Neural cell (in vitro differentiated cells): ENCODE data around the gene CPXM2.

Source experiments
- EP300 ChIP-seq: fragments of 450-650 bp; conservative IDR thresholded peaks from 2 replicates; pipeline ENCODE4 v1.6.1; 2014; ENCODE audit warnings: antibody characterized with exemption, mild to moderate bottlenecking, moderate library complexity; ENCODE audit not compliant: poor library complexity, severe bottlenecking
- EZH2 ChIP-seq: fragments of 200-600, 300-800 bp; shearing (Covaris generic), sonication (generic); IDR thresholded peaks from 2 replicates; pipeline ENCODE4 v1.6.1; 2014; ENCODE audit warnings: antibody characterized with exemption, low read length, borderline replicate concordance, mild to moderate bottlenecking; ENCODE audit not compliant: insufficient read depth, poor library complexity, severe bottlenecking
- MXI1 ChIP-seq: fragments of 450-650 bp; conservative IDR thresholded peaks from 2 replicates; pipeline ENCODE4 v1.6.1; 2014; ENCODE audit warnings: antibody characterized with exemption, mild to moderate bottlenecking; ENCODE audit not compliant: poor library complexity, severe bottlenecking
- POLR2AphosphoS5 ChIP-seq: IDR thresholded peaks from 2 replicates; pipeline ENCODE4 v1.6.1; 2012
- RAD21 ChIP-seq: fragments of 450-650 bp; conservative IDR thresholded peaks from 2 replicates; pipeline ENCODE4 v1.6.1; 2014; ENCODE audit warnings: antibody characterized with exemption, mild to moderate bottlenecking, moderate library complexity
- SMC3 ChIP-seq: fragments of 450-650 bp; conservative IDR thresholded peaks from 2 replicates; pipeline ENCODE4 v1.6.1; 2014; ENCODE audit warnings: antibody characterized with exemption, mild to moderate bottlenecking, moderate library complexity; ENCODE audit not compliant: poor library complexity
- TAF1 ChIP-seq: IDR thresholded peaks from 2 replicates; pipeline ENCODE4 v1.6.1; 2012; ENCODE audit warnings: low read depth
- TF ChIP-seq, protein P1 (sequence below): fragments of 450-650 bp; IDR thresholded peaks from 2 replicates; pipeline ENCODE4 v1.5.1; 2014; ENCODE audit warnings: antibody characterized with exemption, mild to moderate bottlenecking, moderate library complexity; ENCODE audit not compliant: poor library complexity, severe bottlenecking
- TF ChIP-seq, protein P2 (sequence below): IDR thresholded peaks from 2 replicates; pipeline ENCODE4 v1.6.1; 2012; ENCODE audit warnings: borderline replicate concordance

DNA sequence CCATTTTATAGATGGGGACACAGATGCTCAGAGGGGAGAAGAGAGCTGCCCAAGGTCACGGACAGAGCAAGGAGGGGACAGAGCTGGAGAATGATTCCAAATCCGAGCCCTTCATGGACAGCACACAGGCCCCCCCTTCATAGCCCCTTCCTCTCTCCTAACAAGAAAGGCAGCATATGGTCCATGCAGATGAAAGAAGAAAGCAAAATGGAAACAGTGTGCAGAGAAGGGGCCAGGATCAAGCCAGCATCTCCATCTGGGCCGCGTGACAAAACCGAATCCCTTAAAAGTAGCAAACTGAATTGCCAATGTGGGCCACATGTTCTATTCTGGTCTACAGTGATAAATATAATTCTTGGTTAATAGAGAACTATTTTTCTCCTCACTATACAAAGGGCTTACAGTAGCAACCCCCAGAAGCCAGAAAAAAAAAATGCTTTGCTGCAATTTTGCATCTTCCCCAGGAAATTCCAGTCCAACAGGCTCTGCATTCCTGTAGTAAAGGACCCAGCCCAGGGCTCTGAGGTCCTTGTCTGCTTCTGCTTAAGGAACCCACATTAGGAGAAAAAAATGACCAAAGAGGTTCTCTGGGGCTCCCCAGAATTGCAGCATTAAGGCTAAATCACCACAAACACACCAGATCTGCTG, 7.8 kb downstream of the CPXM2 start:
- TF ChIP-seq TAF1 (no peak), EP300 (no peak), POLR2AphosphoS5 (no peak), EZH2 (no peak), MXI1 (no peak), SMC3 (no peak), RAD21 (no peak)
- TF ChIP-seq, protein P1, sequence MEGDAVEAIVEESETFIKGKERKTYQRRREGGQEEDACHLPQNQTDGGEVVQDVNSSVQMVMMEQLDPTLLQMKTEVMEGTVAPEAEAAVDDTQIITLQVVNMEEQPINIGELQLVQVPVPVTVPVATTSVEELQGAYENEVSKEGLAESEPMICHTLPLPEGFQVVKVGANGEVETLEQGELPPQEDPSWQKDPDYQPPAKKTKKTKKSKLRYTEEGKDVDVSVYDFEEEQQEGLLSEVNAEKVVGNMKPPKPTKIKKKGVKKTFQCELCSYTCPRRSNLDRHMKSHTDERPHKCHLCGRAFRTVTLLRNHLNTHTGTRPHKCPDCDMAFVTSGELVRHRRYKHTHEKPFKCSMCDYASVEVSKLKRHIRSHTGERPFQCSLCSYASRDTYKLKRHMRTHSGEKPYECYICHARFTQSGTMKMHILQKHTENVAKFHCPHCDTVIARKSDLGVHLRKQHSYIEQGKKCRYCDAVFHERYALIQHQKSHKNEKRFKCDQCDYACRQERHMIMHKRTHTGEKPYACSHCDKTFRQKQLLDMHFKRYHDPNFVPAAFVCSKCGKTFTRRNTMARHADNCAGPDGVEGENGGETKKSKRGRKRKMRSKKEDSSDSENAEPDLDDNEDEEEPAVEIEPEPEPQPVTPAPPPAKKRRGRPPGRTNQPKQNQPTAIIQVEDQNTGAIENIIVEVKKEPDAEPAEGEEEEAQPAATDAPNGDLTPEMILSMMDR: no peak
- TF ChIP-seq, protein P2, sequence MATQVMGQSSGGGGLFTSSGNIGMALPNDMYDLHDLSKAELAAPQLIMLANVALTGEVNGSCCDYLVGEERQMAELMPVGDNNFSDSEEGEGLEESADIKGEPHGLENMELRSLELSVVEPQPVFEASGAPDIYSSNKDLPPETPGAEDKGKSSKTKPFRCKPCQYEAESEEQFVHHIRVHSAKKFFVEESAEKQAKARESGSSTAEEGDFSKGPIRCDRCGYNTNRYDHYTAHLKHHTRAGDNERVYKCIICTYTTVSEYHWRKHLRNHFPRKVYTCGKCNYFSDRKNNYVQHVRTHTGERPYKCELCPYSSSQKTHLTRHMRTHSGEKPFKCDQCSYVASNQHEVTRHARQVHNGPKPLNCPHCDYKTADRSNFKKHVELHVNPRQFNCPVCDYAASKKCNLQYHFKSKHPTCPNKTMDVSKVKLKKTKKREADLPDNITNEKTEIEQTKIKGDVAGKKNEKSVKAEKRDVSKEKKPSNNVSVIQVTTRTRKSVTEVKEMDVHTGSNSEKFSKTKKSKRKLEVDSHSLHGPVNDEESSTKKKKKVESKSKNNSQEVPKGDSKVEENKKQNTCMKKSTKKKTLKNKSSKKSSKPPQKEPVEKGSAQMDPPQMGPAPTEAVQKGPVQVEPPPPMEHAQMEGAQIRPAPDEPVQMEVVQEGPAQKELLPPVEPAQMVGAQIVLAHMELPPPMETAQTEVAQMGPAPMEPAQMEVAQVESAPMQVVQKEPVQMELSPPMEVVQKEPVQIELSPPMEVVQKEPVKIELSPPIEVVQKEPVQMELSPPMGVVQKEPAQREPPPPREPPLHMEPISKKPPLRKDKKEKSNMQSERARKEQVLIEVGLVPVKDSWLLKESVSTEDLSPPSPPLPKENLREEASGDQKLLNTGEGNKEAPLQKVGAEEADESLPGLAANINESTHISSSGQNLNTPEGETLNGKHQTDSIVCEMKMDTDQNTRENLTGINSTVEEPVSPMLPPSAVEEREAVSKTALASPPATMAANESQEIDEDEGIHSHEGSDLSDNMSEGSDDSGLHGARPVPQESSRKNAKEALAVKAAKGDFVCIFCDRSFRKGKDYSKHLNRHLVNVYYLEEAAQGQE: no peak
